GM19043 (cell line): Measurements from ENCODE around the gene ATOX1.

Source experiments
- ATAC-seq: cut with Tn5 transposase; IDR thresholded peaks from one replicate; pipeline ENCODE4 v1.9.1; 2021; ENCODE audit warnings: low read depth; ENCODE audit not compliant: unreplicated experiment

The ATOX1 gene

GRCh38 chr5:151770383-151771258 is 12.2 kb upstream of the ATOX1 start:
- ATAC-seq: peak; percentile 23

GRCh38 chr5:151766975-151767374 is 8.5 kb upstream of the ATOX1 start:
- ATAC-seq: no peak

- no peak for ATAC-seq
Observed at GRCh38 chr5:151764801-151765200, 6.4 kb upstream of the ATOX1 start.

GRCh38 chr5:151758141-151758429 is 346 bp downstream of the ATOX1 start:
- ATAC-seq: peak; percentile 2

- ATAC-seq: no peak
Observed at GRCh38 chr5:151757233-151758140, 944 bp downstream of the ATOX1 start.

- no peak for ATAC-seq
Observed at GRCh38 chr5:151755383-151755782, 3.0 kb downstream of the ATOX1 start.

GRCh38 chr5:151751593-151751992 is 6.8 kb downstream of the ATOX1 start:
- no peak for ATAC-seq

GRCh38 chr5:151751091-151751490 is 7.3 kb downstream of the ATOX1 start:
- no peak for ATAC-seq

- no peak for ATAC-seq
Observed at GRCh38 chr5:151750121-151750520, 8.3 kb downstream of the ATOX1 start.

GRCh38 chr5:151745071-151745705 is 13.2 kb downstream of the ATOX1 start:
- ATAC-seq: peak; percentile 50

GRCh38 chr5:151743530-151743929 is 14.9 kb downstream of the ATOX1 start:
- no peak for ATAC-seq

- no peak for ATAC-seq
Observed at GRCh38 chr5:151742870-151743294, 15.5 kb downstream of the ATOX1 start.

- no peak for ATAC-seq
Observed at GRCh38 chr5:151741678-151742423, 16.6 kb downstream of the ATOX1 start.

GRCh38 chr5:151740958-151741373 is 17.5 kb downstream of the ATOX1 start:
- peak; percentile 11 for ATAC-seq

GRCh38 chr5:151740336-151740942 is 18.0 kb downstream of the ATOX1 start:
- peak; percentile 60 for ATAC-seq

- no peak for ATAC-seq
Observed at GRCh38 chr5:151739939-151740335, 18.5 kb downstream of the ATOX1 start.

- ATAC-seq: no peak
Observed at GRCh38 chr5:151739395-151739794, 19.0 kb downstream of the ATOX1 start.

- ATAC-seq: no peak
Observed at GRCh38 chr5:151738125-151738848, 20.1 kb downstream of the ATOX1 start.

- no peak for ATAC-seq
Observed at GRCh38 chr5:151737431-151737830, 21.0 kb downstream of the ATOX1 start.
